ENCODE results near the gene SHISA7.

Gene SHISA7

GRCh38 chr19:55391191-55391670, 51.9 kb downstream of the SHISA7 start:
- no peak for DNase-seq (ENCODE audit: low read depth in 1 of 2, low spot score in 1 of 2)

GRCh38 chr19:55390461-55390880, 52.6 kb downstream of the SHISA7 start:
- no peak for DNase-seq (ENCODE audit: low read depth in 1 of 2, low spot score in 1 of 2)

GRCh38 chr19:55389386-55390317, 53.4 kb downstream of the SHISA7 start:
- DNase-seq (ENCODE audit: low read depth in 1 of 2, low spot score in 1 of 2): no peak

- DNase-seq (ENCODE audit: low read depth in 1 of 2, low spot score in 1 of 2): no peak
Measured at GRCh38 chr19:55387736-55388497, 55.2 kb downstream of the SHISA7 start.

GRCh38 chr19:55386493-55386971, 56.6 kb downstream of the SHISA7 start:
- DNase-seq (ENCODE audit: low read depth in 1 of 2, low spot score in 1 of 2): no peak

GRCh38 chr19:55385724-55386492, 57.2 kb downstream of the SHISA7 start, which contains the start of gene RPL28:
TSS of gene RPL28 (plus strand) at chr19:55385932. CDS start at chr19:55386358, 426 bp downstream.
- peak; percentile 95 to 96 for DNase-seq (ENCODE audit: low read depth in 1 of 2, low spot score in 1 of 2)

GRCh38 chr19:55384920-55385723, 58.0 kb downstream of the SHISA7 start:
- DNase-seq (ENCODE audit: low read depth in 1 of 2, low spot score in 1 of 2): peak; percentile 85 to 88

GRCh38 chr19:55384131-55384919, 58.8 kb downstream of the SHISA7 start, which contains the start of gene TMEM238:
TSS of gene TMEM238 (minus strand) at chr19:55384292. CDS start at chr19:55384259, 33 bp downstream.
- peak in 1 of 2 donors; percentile 20 for DNase-seq (ENCODE audit: low read depth in 1 of 2, low spot score in 1 of 2)

GRCh38 chr19:55383279-55384130, 59.6 kb downstream of the SHISA7 start:
- DNase-seq (ENCODE audit: low read depth in 1 of 2, low spot score in 1 of 2): no peak

GRCh38 chr19:55382522-55383054, 60.5 kb downstream of the SHISA7 start:
- no peak for DNase-seq (ENCODE audit: low read depth in 1 of 2, low spot score in 1 of 2)

- no peak for DNase-seq (ENCODE audit: low read depth in 1 of 2, low spot score in 1 of 2)
Measured at GRCh38 chr19:55382013-55382412, 61.1 kb downstream of the SHISA7 start.

GRCh38 chr19:55379174-55379573, 63.9 kb downstream of the SHISA7 start:
- no peak for DNase-seq (ENCODE audit: low read depth in 1 of 2, low spot score in 1 of 2)

Measured in activated T-helper 1 cell treated with anti-CD3 and anti-CD28 coated beads, Interleukin-2, amount 50 U/mL, for 16 hours (primary cell).